NCI-H524 treated with DMSO at 0.1 percent for 48 hours (cell line): ENCODE results near the gene WASF3.

ENCODE experiments used
- DNase-seq: peaks from one replicate; lab custom pipeline; 2025; lab: John Stamatoyannopoulos, UW

The WASF3 gene

DNA sequence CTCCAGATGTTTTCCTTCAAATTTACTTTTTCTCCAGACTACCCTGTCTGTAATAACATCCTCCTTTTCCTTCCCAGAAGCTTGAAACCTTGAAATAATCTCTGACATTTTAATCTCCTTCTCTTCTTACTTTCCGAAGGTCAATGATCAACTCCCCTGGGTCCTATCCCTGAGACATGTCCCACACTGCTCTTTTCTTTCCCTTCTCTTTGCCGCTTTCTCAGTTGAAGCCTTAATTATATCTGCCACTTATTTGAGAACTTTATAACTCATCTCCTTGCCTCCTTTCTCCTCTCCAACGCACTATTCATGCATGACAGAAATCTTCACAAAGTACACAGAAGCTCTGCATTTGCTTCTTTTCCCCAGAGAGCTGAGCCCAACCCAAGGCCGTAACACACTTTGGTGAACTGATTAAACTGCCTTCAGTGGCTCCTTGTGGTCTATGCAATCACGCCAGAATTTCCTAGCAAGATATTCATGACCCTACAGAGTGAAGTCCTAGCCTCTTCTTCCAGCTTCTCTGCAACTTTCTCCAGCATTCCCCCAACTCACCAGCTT, 9.2 kb upstream of the WASF3 start:
- no peak for DNase-seq

- DNase-seq = no peak
Observed at GRCh38 chr13:26549713-26550112, 7.8 kb upstream of the WASF3 start.

DNA sequence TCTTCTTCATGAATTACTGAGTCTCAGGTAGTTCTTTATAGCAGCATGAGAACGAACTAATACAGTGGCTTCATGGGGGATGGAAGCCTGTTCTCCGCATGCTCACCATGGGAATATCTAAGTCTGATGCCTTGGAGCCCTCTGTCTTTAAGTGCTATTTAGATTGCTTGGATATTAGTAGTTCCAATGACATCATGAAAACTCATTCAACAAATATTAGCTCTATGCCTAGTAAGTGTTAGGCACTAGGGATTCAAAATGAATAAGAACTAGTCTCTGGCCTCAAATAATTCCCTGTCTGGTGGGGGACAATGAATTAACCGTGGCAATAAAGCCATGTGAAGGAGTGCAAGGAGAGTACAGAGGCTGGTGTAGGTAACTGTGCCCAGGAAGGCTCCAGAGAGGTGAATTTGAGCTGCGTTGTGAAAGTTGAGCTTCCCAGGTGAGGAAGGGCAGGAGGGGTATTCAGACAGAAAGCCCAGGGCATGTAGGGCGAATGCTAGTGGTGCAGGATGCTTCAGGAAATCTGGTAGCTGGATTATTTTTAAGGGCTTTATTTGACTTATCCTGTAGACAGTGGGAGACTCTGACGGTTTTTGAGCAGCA, 6.1 kb upstream of the WASF3 start:
- DNase-seq = no peak

DNA sequence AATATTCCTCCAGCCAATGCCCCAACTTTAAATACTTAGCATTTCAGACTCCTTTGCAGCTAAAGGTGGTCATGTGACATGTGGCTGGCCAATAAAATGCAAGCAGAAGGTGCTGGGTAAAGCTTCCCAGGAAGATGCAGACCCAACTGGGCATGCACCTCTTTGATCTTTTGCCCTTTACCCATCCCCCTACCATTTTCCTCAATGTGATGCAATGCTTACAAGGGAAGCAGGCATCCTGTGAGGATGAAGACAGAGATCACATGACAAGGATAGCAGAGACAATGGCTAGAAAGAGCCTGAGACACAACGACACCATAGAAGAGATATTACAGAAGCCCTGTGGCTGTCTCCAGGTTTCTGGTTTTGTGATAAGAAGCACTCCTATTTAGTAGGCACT, 2.1 kb upstream of the WASF3 start:
- DNase-seq = no peak

GRCh38 chr13:26557051-26557392, 461 bp upstream of the WASF3 start:
- DNase-seq = no peak

- no peak for DNase-seq
Observed at GRCh38 chr13:26558074-26558805, 757 bp downstream of the WASF3 start.

GRCh38 chr13:26558987-26559386, 1.5 kb downstream of the WASF3 start:
- DNase-seq = no peak

DNA sequence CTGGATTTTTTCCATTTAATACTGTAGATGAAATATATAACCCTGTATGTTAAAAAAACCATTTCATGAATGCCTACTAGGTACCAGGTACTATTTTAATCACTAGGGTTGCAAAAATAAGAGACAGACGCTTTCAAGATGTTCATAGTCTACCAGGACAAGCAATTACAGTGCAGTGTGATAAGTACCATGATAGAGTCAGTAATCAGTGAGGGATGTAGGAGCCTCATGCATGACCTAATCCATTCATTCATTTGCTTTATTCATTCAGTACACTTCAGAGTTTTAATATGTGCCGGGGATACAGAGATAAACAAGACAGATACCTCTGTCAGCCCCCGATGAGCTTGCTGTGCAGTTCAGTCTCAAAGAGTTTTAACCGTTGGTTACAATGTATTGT, 3.0 kb downstream of the WASF3 start:
- no peak for DNase-seq

DNA sequence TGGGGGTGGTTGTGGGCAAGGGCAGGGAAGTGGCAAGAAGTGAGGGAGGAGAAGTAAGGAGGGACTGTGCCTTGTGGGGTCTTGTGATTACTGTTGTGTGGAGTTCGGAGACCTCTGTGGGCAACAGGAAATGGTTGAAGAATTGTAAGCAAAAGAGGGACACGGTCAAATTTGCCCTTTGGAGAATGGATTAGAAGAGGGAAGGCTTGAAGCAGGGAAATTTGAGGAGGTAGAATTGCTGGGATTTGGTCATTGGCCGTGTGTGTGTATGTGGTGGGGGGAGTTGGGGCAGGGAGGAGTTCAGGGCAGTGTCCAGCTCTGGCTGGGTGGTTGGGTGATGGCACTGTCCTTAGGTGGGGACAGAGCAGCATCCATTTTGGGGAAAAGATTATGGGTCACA, 3.6 kb downstream of the WASF3 start:
- no peak for DNase-seq

DNA sequence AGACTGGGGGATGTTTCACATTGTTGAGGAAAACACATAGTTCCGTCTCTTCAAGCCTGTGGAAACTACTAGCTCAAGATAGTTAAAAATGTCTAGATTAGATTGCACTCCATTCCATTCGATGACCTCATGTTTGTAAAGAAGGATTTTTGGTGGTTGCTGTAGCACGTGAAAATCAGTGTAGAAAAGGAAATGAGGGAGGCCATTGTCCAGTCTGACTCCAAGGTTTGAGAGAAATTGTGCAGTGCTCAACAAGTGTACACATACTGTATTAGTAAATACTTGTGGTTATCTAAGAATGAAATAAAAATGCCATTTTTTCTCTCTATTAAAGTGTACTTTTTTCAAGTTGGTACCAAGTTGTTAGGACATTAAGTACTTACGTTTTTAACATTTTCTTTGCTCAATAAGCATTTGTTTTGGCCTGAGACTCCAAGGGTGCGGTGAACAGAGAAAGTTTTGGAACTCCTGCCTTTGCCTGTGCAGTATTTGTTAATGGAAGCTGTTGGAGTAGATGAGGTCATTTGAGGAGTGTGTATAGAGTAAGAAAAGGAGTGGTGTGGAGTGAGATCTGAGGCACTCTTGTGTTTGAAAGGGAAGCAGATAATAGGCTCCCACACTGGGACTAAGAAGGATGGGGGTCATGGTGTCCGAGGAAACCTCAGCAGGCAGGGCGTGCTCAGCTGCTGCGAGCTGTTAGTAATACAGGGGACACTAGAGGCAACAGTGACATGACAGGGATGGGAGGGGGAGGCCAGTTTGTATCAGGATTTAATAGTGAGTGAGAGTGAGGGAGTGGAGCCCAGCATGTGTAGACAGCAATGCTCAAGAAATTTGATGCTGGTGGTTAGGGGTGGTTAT, 4.4 kb downstream of the WASF3 start:
- no peak for DNase-seq

- peak; percentile 24 for DNase-seq
Observed at GRCh38 chr13:26562512-26562890, 5.0 kb downstream of the WASF3 start.

- no peak for DNase-seq
Observed at GRCh38 chr13:26563713-26564112, 6.2 kb downstream of the WASF3 start.

- no peak for DNase-seq
Observed at GRCh38 chr13:26568132-26568815, 10.8 kb downstream of the WASF3 start.

DNA sequence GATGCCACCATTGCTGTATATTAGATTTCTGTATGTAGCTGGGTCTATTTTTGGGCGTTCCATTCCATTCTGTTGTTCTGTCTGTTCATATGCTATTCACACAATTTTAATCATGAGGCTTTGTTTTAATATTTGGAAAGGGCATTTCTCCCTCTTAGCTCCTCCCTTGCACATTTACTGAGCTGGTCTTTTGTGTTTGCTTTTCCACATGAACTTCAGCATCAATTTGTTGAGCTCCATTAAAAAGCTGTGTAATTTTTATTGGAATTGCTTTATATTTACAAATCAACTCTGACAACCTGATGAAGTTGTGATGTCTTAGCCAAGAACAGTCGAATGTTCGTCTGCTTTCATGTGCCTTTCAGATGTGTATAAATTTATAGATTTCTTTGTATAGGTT, 14.0 kb downstream of the WASF3 start:
- DNase-seq = no peak

- no peak for DNase-seq
Observed at GRCh38 chr13:26575244-26575643, 17.8 kb downstream of the WASF3 start.

GRCh38 chr13:26579580-26579979, 22.1 kb downstream of the WASF3 start:
- DNase-seq = no peak

- peak; percentile 43 for DNase-seq
Observed at GRCh38 chr13:26583662-26584061, 26.2 kb downstream of the WASF3 start.

DNA sequence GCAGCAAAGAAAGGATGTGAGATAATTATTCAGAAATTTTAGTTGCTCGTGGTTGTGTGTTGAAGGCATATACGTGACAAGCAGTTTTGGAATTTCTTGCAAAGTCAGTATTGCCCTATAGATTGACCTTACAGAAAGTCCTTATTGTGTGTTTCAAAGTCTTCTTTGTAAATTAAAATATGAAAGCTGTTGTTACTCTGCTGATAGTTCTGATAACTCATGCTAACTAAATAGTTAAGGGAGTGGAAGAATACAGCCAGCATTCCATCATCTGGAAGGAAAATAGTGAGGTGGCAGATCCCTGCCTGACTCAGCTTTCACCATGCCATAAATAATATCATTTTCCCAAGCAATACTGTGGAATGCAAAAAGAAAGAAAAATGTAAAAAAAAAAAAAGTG, 27.2 kb downstream of the WASF3 start:
- DNase-seq = no peak

GRCh38 chr13:26585136-26585535, 27.7 kb downstream of the WASF3 start:
- no peak for DNase-seq

GRCh38 chr13:26587251-26587650, 29.8 kb downstream of the WASF3 start:
- no peak for DNase-seq

GRCh38 chr13:26589226-26589625, 31.7 kb downstream of the WASF3 start:
- no peak for DNase-seq

GRCh38 chr13:26589754-26590153, 32.3 kb downstream of the WASF3 start:
- no peak for DNase-seq
